D341Med (cell line): ENCODE results near the gene FCRLB.
"Not testable (repeated sequence)": the region's sequence is repeated elsewhere in the genome, so short reads cannot be mapped to it uniquely, and the experiment has no call there.

ENCODE experiments used
- DNase-seq: peaks from one replicate; pipeline ENCODE4 v3.0.0; 2012; ENCODE audit warnings: low spot score

Gene FCRLB

GRCh38 chr1:161720422-161720821 is 922 bp upstream of the FCRLB start:
- no peak for DNase-seq

GRCh38 chr1:161721738-161722343 is 497 bp downstream of the FCRLB start:
- no peak for DNase-seq

DNA sequence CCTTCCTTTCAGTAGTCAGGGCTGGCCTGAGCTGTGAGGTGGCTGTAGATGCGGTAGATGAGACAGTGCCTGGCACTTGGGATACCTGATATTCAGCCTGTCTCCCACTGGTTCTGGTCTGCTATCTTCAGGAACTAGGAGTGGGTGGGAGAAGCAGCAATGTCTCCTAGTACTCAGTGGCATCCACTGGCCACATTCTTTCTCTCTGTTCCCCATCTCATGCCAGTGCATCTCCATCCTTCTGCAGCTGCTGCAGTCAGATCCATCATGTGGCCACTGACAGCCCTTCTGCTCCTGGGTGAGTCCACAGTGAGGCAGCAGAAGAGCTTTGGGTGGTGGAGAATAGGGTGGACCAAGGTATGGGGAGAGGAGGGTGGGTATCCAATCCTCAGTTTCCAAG is 1.1 kb downstream of the FCRLB start:
- no peak for DNase-seq

GRCh38 chr1:161723459-161724141 is 2.3 kb downstream of the FCRLB start:
- DNase-seq, result no peak

DNA sequence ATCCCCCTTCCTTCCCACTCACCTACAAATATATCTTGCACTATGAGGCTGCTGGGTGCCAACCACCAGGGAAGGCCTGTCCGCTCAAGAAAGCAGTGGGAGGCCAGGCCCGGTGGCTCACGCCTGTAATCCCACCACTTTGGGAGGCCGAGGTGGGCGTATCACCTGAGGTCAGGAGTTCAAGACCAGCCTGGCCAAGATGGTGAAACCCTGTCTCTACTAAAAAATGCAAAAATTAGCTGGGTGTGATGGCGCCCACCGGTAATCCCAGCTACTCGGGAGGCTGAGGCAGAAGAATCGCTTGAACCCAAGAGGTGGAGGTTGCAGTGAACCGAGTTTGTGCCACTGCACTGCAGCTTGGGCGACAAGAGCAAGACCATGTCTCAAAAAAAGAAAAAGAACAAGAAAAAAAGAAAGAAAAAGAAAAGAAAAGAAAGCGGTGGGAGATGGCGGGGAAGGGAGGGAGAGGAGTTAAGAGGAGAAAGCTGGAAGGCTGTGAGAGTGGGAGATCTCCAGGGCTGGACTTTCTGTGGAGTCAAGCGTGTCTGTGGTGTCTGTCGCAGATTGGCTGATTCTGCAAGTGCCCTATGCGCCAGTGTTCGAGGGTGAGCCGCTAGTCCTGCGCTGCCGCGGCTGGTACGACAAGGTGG is 4.0 kb downstream of the FCRLB start:
- DNase-seq, result not testable (repeated sequence)

DNA sequence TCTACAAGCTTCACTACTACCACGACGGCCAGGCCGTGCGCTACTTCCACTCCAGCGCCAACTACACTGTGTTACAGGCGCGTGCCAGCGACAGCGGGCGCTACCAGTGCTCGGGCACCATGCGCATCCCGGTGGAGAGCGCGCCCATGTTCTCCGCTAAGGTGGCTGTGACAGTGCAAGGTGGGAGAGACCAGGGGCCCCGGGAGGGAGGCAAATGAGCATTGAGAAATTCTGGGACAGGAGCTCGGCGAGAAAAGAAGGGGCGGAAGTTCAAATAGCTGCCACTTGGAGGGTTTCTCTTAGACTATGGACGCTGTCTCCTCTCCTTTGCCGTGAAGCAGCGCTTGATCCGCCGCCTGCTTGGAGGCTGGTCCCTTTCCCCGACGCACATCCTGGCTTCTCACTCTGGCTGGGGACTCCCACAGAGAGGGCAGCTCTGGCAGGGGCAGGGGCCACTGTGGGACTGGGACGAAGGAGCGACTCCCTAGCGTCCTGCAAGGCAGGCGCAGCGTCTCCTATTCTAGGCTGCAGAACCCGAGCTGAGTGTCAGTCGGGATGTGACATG is 4.6 kb downstream of the FCRLB start:
- DNase-seq, result peak; percentile 69

DNA sequence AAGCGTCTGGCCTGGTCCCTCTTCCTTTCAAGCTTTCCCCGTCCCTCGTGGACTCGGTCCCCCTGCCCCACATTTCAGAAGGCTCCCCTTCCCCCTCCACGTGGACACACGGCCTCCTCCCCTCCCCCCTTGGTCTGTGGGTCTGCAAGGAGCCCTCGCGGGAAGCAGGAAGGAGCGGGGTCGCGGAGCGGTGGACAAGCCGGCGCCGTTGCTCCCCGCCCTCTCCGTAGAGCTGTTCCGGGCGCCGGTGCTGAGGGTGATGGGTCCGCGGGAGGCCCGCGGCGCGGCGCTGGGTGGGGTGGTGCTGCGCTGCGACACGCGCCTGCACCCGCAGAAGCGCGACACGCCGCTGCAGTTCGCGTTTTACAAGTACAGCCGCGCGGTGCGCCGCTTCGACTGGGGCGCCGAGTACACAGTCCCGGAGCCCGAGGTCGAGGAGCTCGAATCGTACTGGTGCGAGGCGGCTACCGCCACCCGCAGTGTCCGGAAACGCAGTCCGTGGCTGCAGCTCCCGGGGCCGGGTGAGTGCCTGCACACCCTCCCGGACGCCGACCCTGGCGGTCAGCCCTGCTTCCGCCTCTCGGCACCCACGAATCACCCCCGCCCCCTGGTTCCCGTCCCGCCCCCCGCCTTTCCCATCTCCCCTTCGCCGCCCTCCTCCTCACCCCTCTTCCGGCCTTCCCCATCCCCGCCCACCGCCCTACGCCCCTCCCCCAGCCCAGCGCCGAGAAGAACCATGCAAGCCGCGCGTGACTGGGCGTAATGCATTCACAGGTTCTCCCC is 5.3 kb downstream of the FCRLB start:
- peak; percentile 86 for DNase-seq

DNA sequence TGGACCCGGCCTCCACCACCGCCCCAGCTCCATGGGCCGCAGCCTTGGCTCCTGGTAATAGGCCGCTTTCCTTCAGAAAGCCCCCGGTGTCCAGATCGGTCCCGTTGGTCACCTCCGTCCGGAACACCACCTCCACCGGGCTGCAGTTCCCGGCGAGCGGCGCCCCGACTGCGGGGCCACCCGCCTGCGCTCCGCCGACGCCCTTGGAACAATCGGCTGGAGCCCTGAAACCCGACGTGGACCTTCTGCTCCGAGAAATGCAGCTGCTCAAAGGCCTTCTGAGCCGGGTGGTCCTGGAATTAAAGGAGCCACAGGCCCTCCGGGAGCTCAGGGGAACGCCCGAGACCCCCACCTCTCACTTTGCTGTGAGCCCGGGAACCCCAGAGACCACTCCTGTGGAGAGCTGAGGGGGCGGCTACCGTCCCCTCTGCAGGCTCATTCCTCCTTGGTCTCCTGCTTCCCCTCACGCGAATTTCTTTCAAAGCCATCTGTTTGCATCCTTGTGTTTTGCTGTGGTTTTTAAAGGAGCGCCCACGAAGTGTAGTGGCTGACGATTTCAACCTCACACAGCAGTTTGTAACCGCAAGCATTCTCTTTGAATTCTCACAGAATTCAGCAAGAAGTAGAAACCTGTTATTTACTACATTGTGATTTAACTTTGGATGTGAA is 6.0 kb downstream of the FCRLB start:
- DNase-seq, result no peak

- DNase-seq, result no peak
Measured at GRCh38 chr1:161728376-161729226, 7.3 kb downstream of the FCRLB start.

GRCh38 chr1:161730050-161730564 is 8.8 kb downstream of the FCRLB start:
- DNase-seq, result no peak

DNA sequence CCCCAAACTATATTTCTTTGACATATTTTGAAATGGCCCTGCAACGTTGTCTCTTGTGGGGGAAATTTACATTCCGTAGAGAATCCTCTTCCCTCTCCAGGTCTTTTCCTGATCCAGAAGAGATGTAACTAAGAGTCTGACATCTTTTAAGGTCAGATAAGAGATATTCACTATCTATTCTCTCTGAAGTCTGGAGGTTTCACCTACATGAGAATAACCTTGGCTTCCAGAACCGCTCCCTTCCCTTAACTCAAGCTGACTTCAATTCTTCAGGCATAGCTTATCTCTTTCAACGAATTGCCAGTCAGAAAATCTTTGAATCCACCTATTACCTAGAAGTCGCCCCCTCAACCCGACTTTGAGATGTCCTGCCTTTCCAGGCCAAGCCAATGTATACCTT is 9.9 kb downstream of the FCRLB start:
- DNase-seq, result no peak

GRCh38 chr1:161731981-161732718 is 10.8 kb downstream of the FCRLB start:
- no peak for DNase-seq

GRCh38 chr1:161733526-161733925 is 12.2 kb downstream of the FCRLB start:
- no peak for DNase-seq

DNA sequence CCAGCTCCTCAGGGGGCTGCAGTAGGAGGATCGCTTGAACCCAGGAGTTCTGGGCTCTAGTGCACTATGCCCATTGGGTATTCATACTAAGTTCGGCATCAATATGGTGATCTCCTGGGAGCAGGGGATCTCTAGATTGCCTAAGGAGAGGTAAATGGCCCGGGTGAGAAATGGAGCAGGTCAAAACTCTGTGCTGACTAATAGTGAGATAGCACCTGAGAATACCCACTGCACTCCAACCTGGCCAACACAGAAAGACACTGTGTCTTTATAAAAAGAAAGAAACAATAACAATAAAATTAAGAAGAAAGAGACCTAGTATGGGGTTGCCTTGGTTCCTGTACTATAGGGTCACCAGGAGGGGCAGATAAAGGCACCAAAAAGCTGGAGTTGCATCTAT is 14.5 kb downstream of the FCRLB start:
- no peak for DNase-seq

DNA sequence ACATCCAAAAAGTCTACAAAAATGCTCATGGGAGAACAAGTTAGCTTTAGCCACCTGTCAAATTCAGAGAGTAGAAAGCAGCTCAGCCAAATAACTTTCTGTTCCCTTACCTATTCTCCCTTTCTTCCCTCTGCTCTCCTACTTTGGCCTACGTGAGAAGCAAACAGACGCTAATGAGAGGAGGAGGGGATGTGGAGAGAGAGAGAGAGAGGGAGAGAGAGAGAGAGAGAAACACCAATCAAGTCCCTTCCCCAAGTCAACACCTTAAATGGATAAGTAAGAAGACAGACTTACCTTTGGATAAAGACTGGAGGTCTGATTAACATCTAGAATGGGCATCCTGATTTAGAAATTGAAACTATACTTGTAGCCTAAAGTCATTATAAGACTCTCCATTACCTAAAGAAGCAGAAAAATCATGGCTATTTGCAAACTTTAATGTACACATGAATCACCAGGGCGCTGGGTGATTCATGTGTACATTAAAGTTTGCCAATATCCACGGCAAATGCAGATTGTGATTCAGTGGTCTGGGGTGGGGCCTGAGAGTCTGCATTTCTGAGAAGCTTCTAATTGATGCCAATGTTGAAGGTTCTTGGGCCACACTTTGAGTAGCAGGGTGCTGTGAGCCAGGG is 15.1 kb downstream of the FCRLB start:
- no peak for DNase-seq

DNA sequence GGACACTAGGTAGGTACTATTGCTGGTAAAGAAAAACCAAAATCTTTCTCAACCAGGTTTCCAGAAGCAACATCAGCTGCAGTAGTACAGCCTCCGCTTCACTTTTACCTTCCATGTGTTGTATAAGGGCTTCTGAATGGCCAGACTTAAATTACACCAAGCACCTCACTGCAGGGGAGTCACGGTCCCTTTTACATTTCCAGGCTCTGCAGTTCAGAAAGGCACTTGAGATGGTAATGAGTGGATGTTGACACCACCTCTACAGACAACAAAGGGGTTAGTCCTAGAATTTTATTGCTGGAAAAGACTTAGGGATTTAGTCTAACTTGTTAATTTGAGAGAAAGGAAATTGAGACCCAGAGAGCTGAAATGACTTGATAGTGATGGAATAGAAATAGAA is 16.3 kb downstream of the FCRLB start:
- DNase-seq, result no peak

DNA sequence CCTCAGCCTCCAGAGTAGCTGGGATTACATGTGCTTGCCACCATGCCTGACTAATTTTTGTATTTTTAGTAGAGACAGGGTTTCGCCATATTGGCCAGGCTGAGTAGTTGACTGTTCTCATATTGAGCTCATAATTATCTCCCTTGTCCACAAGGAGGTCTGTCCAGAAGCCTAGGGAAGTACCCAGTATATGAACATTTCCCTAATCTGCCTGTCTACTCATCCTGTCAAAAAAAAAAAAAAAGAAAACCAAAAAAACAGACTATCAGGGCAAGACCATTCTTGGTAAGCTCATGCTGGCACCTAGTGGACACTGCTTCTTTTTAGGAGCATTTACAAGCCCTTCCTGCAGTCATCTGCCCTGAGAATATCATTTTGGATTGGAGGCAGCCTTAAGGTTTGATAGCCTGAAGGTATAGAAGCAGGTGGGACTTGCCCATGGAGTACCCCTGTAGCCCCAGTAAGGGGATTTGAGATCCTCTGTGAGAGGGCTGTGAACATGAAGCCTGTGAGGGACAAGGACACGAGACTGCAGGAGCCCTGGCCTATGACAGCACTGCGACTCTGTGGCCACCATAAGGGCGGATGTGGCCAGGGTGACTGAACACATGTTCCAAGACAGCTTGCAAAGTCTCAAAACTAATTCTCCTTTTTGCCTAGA is 17.4 kb downstream of the FCRLB start:
- no peak for DNase-seq

DNA sequence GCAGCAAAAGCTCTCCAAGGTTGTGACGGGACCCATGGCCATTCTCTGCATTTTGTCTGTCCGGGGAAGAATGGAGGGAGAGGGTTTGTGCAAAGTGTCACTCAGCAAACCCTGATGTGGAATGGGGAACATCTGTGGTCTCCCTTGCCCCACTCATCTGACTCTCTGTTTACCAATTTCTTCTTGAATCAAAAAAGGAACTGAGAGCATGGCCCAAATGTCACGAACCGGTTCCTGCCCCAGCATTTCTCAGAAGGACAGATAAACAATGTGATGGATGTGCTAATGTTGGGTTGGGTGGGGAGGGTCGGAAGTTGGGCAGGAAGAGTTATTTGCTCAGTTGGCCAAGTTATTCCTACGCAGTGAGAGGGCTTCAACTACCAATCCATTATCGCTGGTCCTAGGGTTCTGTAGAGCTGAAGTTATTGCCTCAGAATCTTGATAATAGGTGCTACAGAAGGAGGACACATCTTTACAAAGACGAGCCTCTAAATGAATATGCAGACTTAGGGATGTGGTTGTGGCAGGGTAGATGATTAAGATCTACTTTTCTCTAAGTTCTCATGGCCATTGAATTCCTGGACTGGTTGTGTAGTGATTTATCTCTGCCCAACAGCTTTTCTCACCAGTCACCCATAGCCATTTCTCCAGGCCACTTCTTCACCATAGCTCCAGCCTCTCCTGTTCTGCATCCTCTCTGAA is 18.7 kb downstream of the FCRLB start:
- no peak for DNase-seq
